A673 (cell line): Measurements from ENCODE around the gene RNF111. TPM values are rescaled to one million over a fixed set of nuclear protein-coding genes. Genes with fewer than 3 reads are reported as not detected.

Experiments used
- BruUV-seq: library from RNA; stranded (reverse); fragments of 400-500 nt; replicated peaks from 2 replicates; lab custom pipeline; 2021; lab: Mats Ljungman, UMichigan
- CTCF ChIA-PET: fragments of 300-600 bp; sonication (Branson Sonifier 250); formaldehyde crosslinking; loops from one replicate; lab custom pipeline; 2022; ENCODE audit warnings: antibody characterized with exemption; lab: Charles Lee
- POLR2A ChIA-PET: fragments of 300-600 bp; sonication (Branson Sonifier 250); formaldehyde crosslinking; loops from one replicate; lab custom pipeline; 2022; ENCODE audit warnings: antibody characterized with exemption; ENCODE audit not compliant: low non-redundant PET; lab: Charles Lee
- DNase-seq: peaks from one replicate; pipeline ENCODE4 v3.0.0-alpha.2; 2015; ENCODE audit warnings: low spot score
- H3K27ac ChIP-seq: fragments of 200-600 bp; sonication (generic); 2 replicates; pipeline ENCODE4 v1.5.1; 2016; ENCODE audit warnings: mixed run types, low read depth, mild to moderate bottlenecking, mixed read lengths, antibody characterized with exemption, low read length; ENCODE audit not compliant: poor library complexity, severe bottlenecking
- H3K27me3 ChIP-seq: fragments of 200-600 bp; sonication (generic); replicated peaks from 2 replicates; pipeline ENCODE4 v1.6.1; 2017; ENCODE audit warnings: mixed run types, low read depth, mild to moderate bottlenecking, mixed read lengths, antibody characterized with exemption, low read length; ENCODE audit not compliant: insufficient read depth, poor library complexity
- H3K36me3 ChIP-seq: fragments of 200-600 bp; sonication (generic); 2 replicates; pipeline ENCODE4 v1.6.1; 2016; ENCODE audit warnings: mixed run types, mild to moderate bottlenecking, mixed read lengths, antibody characterized with exemption, low read length; ENCODE audit not compliant: insufficient read depth, poor library complexity, severe bottlenecking
- H3K4me1 ChIP-seq: fragments of 200-600 bp; sonication (generic); 2 replicates; pipeline ENCODE4 v1.6.1; 2017; ENCODE audit warnings: mixed run types, mild to moderate bottlenecking, mixed read lengths, antibody characterized with exemption, low read length; ENCODE audit not compliant: insufficient read depth, poor library complexity, severe bottlenecking
- H3K4me3 ChIP-seq: fragments of 200-600 bp; sonication (generic); 2 replicates; pipeline ENCODE4 v1.5.1; 2016; ENCODE audit warnings: low read depth, mixed run types, mild to moderate bottlenecking, mixed read lengths, low read length; ENCODE audit not compliant: poor library complexity, severe bottlenecking
- H3K9me3 ChIP-seq: fragments of 200-600 bp; sonication (generic); 2 replicates; pipeline ENCODE4 v1.6.1; 2016; ENCODE audit warnings: mixed run types, low read depth, mild to moderate bottlenecking, mixed read lengths, antibody characterized with exemption, low read length; ENCODE audit not compliant: poor library complexity, severe bottlenecking
- EZH2 ChIP-seq: fragments of 200-600 bp; sonication (generic); IDR thresholded peaks from 2 replicates; pipeline ENCODE4 v1.6.1; 2017; ENCODE audit warnings: borderline replicate concordance, low read depth, mild to moderate bottlenecking, mixed read lengths, antibody characterized with exemption, low read length; ENCODE audit not compliant: poor library complexity, severe bottlenecking
- intact Hi-C: fragments of 100-400 bp; cut with micrococcal nuclease; formaldehyde crosslinking; loops from one replicate; pipeline ENCODE4 v1.10.0; 2022; ENCODE audit not compliant: unreplicated experiment
- total RNA-seq: library from RNA; stranded (reverse); gene quantifications from 2 replicates; pipeline ENCODE4 v1.2.3, GENCODE V29; 2021
- TF ChIP-seq, protein P1 (sequence below): fragments of 300-800, 200-600 bp; sonication (generic); conservative IDR thresholded peaks from 2 replicates; pipeline ENCODE4 v1.5.1; 2017; ENCODE audit warnings: low read depth, mild to moderate bottlenecking, antibody characterized with exemption, low read length, moderate library complexity, mixed read lengths

RNF111 gene
- total RNA-seq, 1 experiment from 2014 or later, result 34.4 TPM

DNA sequence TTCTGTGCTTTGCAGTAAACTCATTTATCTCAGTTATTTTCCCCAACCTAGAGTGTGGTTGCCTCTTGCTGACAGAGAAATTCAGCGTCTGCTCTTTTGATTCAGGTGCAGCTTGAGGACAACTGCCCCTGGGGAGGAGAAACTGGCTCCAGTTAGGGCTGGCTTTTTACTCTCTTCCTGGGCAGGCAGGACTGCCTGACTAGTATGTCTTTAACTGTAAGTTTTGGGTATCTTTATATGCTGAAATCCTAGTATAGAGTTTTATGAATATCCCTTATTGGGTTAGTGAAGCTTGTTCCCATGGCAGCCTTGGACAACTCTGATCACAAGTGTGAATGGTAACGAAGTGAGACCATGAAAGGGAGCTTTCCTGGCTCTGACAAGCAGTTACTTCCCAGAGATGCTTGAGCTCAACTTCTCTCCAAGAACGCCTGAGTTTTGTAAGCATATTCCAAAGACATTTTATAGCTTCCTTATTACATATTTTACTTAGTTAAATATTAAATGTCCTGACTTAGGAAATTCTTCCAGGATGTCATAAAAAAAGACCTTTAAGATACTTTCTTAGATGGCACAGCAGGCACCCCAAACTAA, 144.6 kb downstream of the RNF111 start:
- CTCF ChIA-PET, result no interaction called here
- H3K36me3 ChIP-seq, result peaks cover 68% of the 10 kb centered on the region

DNA sequence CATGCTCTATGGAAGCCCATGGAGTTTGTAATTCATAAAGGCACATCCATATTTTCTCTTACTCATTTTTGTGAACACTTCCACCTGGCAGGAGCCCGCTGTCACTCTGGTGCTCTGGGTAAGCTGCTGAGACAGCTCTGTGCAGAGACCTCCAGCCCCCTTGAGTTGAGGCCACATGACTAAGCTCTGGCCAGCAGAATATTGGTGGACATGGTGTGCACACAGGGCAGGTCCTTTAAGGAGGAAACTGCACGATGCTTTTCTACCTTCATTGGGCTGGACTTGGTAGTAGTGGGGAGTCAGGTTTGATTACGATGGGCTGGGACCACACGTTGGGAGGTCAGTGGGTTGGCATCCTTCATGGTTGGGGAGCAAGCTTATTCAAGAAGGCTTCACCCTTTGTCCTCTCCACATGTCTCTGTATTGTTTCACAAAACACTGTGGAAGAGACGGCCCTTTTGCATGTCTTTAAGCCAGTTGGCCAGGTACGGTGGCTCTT, 146.5 kb downstream of the RNF111 start:
- Histone ChIP-seq H3K4me1 (no peaks in the 10 kb centered on the region), H3K4me3 (no peak overlapping the region), H3K36me3 (peaks cover 64% of the 10 kb centered on the region), H3K27ac (no peak overlapping the region), H3K27me3 (no peaks in the 10 kb centered on the region), H3K9me3 (peaks cover 6% of the 10 kb centered on the region)
- CTCF ChIA-PET, result no interaction called here
- no peak for DNase-seq
- no peak for TF ChIP-seq EZH2
- TF ChIP-seq, protein P1, sequence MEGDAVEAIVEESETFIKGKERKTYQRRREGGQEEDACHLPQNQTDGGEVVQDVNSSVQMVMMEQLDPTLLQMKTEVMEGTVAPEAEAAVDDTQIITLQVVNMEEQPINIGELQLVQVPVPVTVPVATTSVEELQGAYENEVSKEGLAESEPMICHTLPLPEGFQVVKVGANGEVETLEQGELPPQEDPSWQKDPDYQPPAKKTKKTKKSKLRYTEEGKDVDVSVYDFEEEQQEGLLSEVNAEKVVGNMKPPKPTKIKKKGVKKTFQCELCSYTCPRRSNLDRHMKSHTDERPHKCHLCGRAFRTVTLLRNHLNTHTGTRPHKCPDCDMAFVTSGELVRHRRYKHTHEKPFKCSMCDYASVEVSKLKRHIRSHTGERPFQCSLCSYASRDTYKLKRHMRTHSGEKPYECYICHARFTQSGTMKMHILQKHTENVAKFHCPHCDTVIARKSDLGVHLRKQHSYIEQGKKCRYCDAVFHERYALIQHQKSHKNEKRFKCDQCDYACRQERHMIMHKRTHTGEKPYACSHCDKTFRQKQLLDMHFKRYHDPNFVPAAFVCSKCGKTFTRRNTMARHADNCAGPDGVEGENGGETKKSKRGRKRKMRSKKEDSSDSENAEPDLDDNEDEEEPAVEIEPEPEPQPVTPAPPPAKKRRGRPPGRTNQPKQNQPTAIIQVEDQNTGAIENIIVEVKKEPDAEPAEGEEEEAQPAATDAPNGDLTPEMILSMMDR, result no peak
- BruUV-seq, result no TSS peak
- POLR2A ChIA-PET, result no interaction called here
- intact Hi-C loops, result no loop called here

More for the DNA sequence above, 144.6 kb downstream of the RNF111 start:
- Histone ChIP-seq H3K9me3 (peaks cover 6% of the 10 kb centered on the region), H3K4me1 (no peaks in the 10 kb centered on the region), H3K4me3 (no peak overlapping the region), H3K27me3 (no peaks in the 10 kb centered on the region), H3K27ac (no peak overlapping the region)
- intact Hi-C loops, result no loop called here
- TF ChIP-seq EZH2, result no peak
- TF ChIP-seq, protein P1, result no peak
- BruUV-seq, result no TSS peak
- DNase-seq, result no peak
- POLR2A ChIA-PET, result interaction anchor here (0.6 kb wide), 1 partner anchor 25 kb away, joined by 3 read pairs; no protein-coding TSS in a partner anchor

DNA sequence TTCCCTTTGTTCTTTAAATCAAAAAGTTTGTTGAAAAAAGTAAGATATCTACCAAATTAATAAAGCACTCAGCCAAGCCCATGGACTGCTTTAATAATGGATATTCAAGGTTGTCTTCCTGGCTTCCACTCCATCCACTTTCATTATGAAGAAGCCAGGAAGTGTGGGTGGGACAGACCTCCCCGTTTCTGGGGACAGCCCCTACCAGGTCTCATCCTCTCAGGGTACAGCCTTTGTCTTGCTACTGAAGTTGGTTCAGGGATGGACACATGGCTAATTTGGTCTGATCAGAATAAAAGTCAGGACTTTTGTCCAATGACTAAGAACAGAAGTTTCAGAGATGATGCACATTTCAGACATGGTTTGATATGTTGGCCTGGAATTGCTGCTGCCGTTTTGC, 150.1 kb downstream of the RNF111 start:
- POLR2A ChIA-PET, result no interaction called here
- peaks cover 42% of the 10 kb centered on the region for H3K36me3 ChIP-seq
- BruUV-seq, result no TSS peak
- no peak overlapping the region for H3K4me3 ChIP-seq
- no peaks in the 10 kb centered on the region for H3K4me1 ChIP-seq
- TF ChIP-seq, protein P1, result no peak
- no peak for TF ChIP-seq EZH2
- H3K27me3 ChIP-seq, result no peaks in the 10 kb centered on the region
- intact Hi-C loops, result no loop called here
- no peak overlapping the region for H3K27ac ChIP-seq
- no peaks in the 10 kb centered on the region for H3K9me3 ChIP-seq
- CTCF ChIA-PET, result no interaction called here
- no peak for DNase-seq
